HEK293 (cell line): ENCODE results near the gene WASF3.

Experiments used
- CTCF ChIA-PET: fragments of 350-600 bp; formaldehyde crosslinking; extraction: SDS; loops from one replicate; lab custom pipeline; 2021; ENCODE audit warnings: antibody characterized with exemption; lab: Yijun Ruan, JAX
- POLR2A ChIA-PET: fragments of 300-600 bp; formaldehyde crosslinking; extraction: SDS; loops from one replicate; lab custom pipeline; 2020; ENCODE audit warnings: antibody characterized with exemption, inconsistent platforms; lab: Yijun Ruan, JAX
- H3K27ac ChIP-seq: fragments of 200-500 bp; sonication (Bioruptor generic); 2 replicates; pipeline ENCODE4 v1.5.1; 2014; ENCODE audit warnings: low read depth, low read length, control low read depth, inconsistent platforms; ENCODE audit errors: extremely low read depth
- H3K36me3 ChIP-seq, 2 experiments: fragments of 200-500 bp in 1 of 2; sonication (Bioruptor generic) in 1 of 2; 1 replicate in 1 of 2; 2 replicates in 1 of 2; pipeline ENCODE4 v1.5.1; 2014 to 2017; ENCODE audit warnings: inconsistent platforms in 2 of 2, low read length in 2 of 2; ENCODE audit not compliant: control insufficient read depth in 2 of 2, insufficient read depth in 1 of 2
- H3K4me1 ChIP-seq: fragments of 200-500 bp; sonication (Bioruptor generic); 2 replicates; pipeline ENCODE4 v1.5.1; 2014; ENCODE audit warnings: mild to moderate bottlenecking, low read length, inconsistent platforms; ENCODE audit not compliant: control insufficient read depth, insufficient read depth
- H3K4me3 ChIP-seq: 2 replicates; pipeline ENCODE4 v1.5.1; 2011; ENCODE audit warnings: low read depth, mild to moderate bottlenecking, control low read depth, low read length, moderate library complexity
- H3K9me3 ChIP-seq: fragments of 200-500 bp; sonication (Bioruptor generic); 2 replicates; pipeline ENCODE4 v1.5.1; 2014; ENCODE audit warnings: low read depth, low read length, inconsistent platforms; ENCODE audit not compliant: control insufficient read depth, insufficient read depth
- BCL11A ChIP-seq: fragments of 450-650 bp; formaldehyde crosslinking; IDR thresholded peaks from 2 replicates; pipeline ENCODE4 v1.5.1; 2016; ENCODE audit warnings: low read depth, missing biosample characterization, missing genetic modification characterization
- IKZF3 ChIP-seq: fragments of 450-650 bp; IDR thresholded peaks from 2 replicates; pipeline ENCODE4 v1.5.0; 2018; ENCODE audit warnings: missing biosample characterization, mild to moderate bottlenecking, missing genetic modification characterization, moderate library complexity
- KLF8 ChIP-seq: fragments of 450-650 bp; formaldehyde crosslinking; IDR thresholded peaks from 2 replicates; pipeline ENCODE4 v1.5.1; 2016; ENCODE audit warnings: missing biosample characterization, missing genetic modification characterization
- OVOL3 ChIP-seq: fragments of 450-650 bp; formaldehyde crosslinking; IDR thresholded peaks from 2 replicates; pipeline ENCODE4 v1.5.1; 2016; ENCODE audit warnings: missing biosample characterization, missing genetic modification characterization
- PRDM1 ChIP-seq: fragments of 450-650 bp; formaldehyde crosslinking; IDR thresholded peaks from 2 replicates; pipeline ENCODE4; 2016; ENCODE audit warnings: missing biosample characterization, missing genetic modification characterization
- SP7 ChIP-seq: fragments of 450-650 bp; formaldehyde crosslinking; IDR thresholded peaks from 2 replicates; pipeline ENCODE4 v1.5.1; 2016; ENCODE audit warnings: missing biosample characterization, missing genetic modification characterization
- ZNF112 ChIP-seq: fragments of 450-650 bp; formaldehyde crosslinking; IDR thresholded peaks from 2 replicates; pipeline ENCODE4 v1.5.0; 2017; ENCODE audit warnings: missing biosample characterization, missing genetic modification characterization
- ZNF175 ChIP-seq: fragments of 450-650 bp; formaldehyde crosslinking; IDR thresholded peaks from 2 replicates; pipeline ENCODE4 v1.5.1; 2016; ENCODE audit warnings: missing biosample characterization, missing genetic modification characterization
- ZNF223 ChIP-seq: fragments of 450-650 bp; formaldehyde crosslinking; IDR thresholded peaks from 2 replicates; pipeline ENCODE4 v1.5.1; 2016; ENCODE audit warnings: missing biosample characterization, missing genetic modification characterization
- ZNF426 ChIP-seq: fragments of 450-650 bp; formaldehyde crosslinking; IDR thresholded peaks from 2 replicates; pipeline ENCODE4 v1.5.1; 2017; ENCODE audit warnings: missing biosample characterization, missing genetic modification characterization, mild to moderate bottlenecking, inconsistent platforms, moderate library complexity
- ZNF558 ChIP-seq: fragments of 450-650 bp; formaldehyde crosslinking; IDR thresholded peaks from 2 replicates; pipeline ENCODE4 v1.5.1; 2016; ENCODE audit warnings: missing biosample characterization, missing genetic modification characterization
- ZNF623 ChIP-seq: fragments of 450-650 bp; formaldehyde crosslinking; IDR thresholded peaks from 2 replicates; pipeline ENCODE4 v1.5.1; 2016; ENCODE audit warnings: missing biosample characterization, missing genetic modification characterization
- ZNF76 ChIP-seq: fragments of 450-650 bp; formaldehyde crosslinking; IDR thresholded peaks from 2 replicates; pipeline ENCODE4; 2016; ENCODE audit warnings: low read depth, missing biosample characterization, missing genetic modification characterization, borderline replicate concordance
- ZNF843 ChIP-seq: fragments of 450-650 bp; formaldehyde crosslinking; IDR thresholded peaks from 2 replicates; pipeline ENCODE4 v1.5.1; 2016; ENCODE audit warnings: missing biosample characterization, missing genetic modification characterization
- ZXDB ChIP-seq: fragments of 450-650 bp; formaldehyde crosslinking; IDR thresholded peaks from 2 replicates; pipeline ENCODE4 v1.5.1; 2016; ENCODE audit warnings: missing biosample characterization, missing genetic modification characterization
- TF ChIP-seq, protein P1 (sequence below): fragments of 450-650 bp; formaldehyde crosslinking; IDR thresholded peaks from 2 replicates; pipeline ENCODE4; 2016; ENCODE audit warnings: missing biosample characterization, missing genetic modification characterization
- TF ChIP-seq, protein P2 (sequence below): fragments of 450-650 bp; formaldehyde crosslinking; IDR thresholded peaks from 2 replicates; pipeline ENCODE4 v1.5.1; 2016; ENCODE audit warnings: missing biosample characterization, missing genetic modification characterization
- TF ChIP-seq, protein P3 (sequence below): fragments of 450-650 bp; formaldehyde crosslinking; IDR thresholded peaks from 2 replicates; pipeline ENCODE4 v1.5.1; 2017; ENCODE audit warnings: missing biosample characterization, missing genetic modification characterization
- TF ChIP-seq, protein P4 (sequence below): fragments of 450-650 bp; formaldehyde crosslinking; IDR thresholded peaks from 2 replicates; pipeline ENCODE4 v1.5.1; 2016; ENCODE audit warnings: missing biosample characterization, missing genetic modification characterization, borderline replicate concordance
- TF ChIP-seq, protein P5 (sequence below): fragments of 450-650 bp; formaldehyde crosslinking; IDR thresholded peaks from 2 replicates; pipeline ENCODE4 v1.5.1; 2016; ENCODE audit warnings: missing biosample characterization, missing genetic modification characterization
- TF ChIP-seq, protein P6 (sequence below): fragments of 450-650 bp; formaldehyde crosslinking; conservative IDR thresholded peaks from 2 replicates; pipeline ENCODE4 v1.5.1; 2016; ENCODE audit warnings: low read depth, missing biosample characterization, missing genetic modification characterization
- TF ChIP-seq, protein P7 (sequence below): fragments of 450-650 bp; formaldehyde crosslinking; IDR thresholded peaks from 2 replicates; pipeline ENCODE4 v1.5.1; 2016; ENCODE audit warnings: missing biosample characterization, missing genetic modification characterization

Gene WASF3

DNA sequence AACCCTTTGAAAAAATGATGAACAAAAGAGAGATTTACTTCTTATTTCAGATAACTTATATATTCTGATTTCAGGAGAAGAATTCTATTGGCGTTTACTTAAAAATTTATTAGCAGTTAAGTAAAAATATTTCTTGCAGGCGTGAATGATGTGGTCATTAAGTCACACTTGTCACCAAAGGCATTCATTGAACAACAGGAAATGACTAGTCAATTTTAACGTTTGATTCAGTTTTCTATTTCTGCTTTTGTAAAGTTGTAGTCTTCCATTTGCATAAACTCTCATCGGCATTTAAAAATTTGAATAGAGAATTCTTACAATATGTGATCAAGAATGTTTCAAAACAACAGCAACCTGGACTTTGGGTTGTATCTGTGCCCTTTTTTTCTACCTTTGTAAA, 119.7 kb downstream of the WASF3 start:
- H3K27ac ChIP-seq: no peak overlapping the region
- ChIA-PET CTCF (no interaction called here), POLR2A (no interaction called here)
- TF ChIP-seq ZNF843: no peak
- no peak for TF ChIP-seq IKZF3 (tag by site-specific recombination)
- TF ChIP-seq, protein P1, sequence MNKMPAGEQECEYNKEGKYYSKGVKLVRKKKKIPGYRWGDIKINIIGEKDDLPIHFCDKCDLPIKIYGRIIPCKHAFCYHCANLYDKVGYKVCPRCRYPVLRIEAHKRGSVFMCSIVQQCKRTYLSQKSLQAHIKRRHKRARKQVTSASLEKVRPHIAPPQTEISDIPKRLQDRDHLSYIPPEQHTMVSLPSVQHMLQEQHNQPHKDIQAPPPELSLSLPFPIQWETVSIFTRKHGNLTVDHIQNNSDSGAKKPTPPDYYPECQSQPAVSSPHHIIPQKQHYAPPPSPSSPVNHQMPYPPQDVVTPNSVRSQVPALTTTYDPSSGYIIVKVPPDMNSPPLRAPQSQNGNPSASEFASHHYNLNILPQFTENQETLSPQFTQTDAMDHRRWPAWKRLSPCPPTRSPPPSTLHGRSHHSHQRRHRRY (tag by site-specific recombination): no peak
- no peak for TF ChIP-seq ZNF558 (tag by site-specific recombination)
- TF ChIP-seq, protein P2, sequence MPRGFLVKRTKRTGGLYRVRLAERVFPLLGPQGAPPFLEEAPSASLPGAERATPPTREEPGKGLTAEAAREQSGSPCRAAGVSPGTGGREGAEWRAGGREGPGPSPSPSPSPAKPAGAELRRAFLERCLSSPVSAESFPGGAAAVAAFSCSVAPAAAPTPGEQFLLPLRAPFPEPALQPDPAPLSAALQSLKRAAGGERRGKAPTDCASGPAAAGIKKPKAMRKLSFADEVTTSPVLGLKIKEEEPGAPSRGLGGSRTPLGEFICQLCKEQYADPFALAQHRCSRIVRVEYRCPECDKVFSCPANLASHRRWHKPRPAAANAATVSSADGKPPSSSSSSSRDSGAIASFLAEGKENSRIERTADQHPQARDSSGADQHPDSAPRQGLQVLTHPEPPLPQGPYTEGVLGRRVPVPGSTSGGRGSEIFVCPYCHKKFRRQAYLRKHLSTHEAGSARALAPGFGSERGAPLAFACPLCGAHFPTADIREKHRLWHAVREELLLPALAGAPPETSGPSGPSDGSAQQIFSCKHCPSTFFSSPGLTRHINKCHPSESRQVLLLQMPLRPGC: no peak
- TF ChIP-seq, protein P3, sequence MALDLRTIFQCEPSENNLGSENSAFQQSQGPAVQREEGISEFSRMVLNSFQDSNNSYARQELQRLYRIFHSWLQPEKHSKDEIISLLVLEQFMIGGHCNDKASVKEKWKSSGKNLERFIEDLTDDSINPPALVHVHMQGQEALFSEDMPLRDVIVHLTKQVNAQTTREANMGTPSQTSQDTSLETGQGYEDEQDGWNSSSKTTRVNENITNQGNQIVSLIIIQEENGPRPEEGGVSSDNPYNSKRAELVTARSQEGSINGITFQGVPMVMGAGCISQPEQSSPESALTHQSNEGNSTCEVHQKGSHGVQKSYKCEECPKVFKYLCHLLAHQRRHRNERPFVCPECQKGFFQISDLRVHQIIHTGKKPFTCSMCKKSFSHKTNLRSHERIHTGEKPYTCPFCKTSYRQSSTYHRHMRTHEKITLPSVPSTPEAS (tag by site-specific recombination): no peak
- no peak for TF ChIP-seq ZNF426 (tag by site-specific recombination)
- TF ChIP-seq, protein P4, sequence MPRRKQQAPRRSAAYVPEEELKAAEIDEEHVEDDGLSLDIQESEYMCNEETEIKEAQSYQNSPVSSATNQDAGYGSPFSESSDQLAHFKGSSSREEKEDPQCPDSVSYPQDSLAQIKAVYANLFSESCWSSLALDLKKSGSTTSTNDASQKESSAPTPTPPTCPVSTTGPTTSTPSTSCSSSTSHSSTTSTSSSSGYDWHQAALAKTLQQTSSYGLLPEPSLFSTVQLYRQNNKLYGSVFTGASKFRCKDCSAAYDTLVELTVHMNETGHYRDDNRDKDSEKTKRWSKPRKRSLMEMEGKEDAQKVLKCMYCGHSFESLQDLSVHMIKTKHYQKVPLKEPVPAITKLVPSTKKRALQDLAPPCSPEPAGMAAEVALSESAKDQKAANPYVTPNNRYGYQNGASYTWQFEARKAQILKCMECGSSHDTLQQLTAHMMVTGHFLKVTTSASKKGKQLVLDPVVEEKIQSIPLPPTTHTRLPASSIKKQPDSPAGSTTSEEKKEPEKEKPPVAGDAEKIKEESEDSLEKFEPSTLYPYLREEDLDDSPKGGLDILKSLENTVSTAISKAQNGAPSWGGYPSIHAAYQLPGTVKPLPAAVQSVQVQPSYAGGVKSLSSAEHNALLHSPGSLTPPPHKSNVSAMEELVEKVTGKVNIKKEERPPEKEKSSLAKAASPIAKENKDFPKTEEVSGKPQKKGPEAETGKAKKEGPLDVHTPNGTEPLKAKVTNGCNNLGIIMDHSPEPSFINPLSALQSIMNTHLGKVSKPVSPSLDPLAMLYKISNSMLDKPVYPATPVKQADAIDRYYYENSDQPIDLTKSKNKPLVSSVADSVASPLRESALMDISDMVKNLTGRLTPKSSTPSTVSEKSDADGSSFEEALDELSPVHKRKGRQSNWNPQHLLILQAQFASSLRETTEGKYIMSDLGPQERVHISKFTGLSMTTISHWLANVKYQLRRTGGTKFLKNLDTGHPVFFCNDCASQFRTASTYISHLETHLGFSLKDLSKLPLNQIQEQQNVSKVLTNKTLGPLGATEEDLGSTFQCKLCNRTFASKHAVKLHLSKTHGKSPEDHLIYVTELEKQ: no peak
- TF ChIP-seq, protein P5, sequence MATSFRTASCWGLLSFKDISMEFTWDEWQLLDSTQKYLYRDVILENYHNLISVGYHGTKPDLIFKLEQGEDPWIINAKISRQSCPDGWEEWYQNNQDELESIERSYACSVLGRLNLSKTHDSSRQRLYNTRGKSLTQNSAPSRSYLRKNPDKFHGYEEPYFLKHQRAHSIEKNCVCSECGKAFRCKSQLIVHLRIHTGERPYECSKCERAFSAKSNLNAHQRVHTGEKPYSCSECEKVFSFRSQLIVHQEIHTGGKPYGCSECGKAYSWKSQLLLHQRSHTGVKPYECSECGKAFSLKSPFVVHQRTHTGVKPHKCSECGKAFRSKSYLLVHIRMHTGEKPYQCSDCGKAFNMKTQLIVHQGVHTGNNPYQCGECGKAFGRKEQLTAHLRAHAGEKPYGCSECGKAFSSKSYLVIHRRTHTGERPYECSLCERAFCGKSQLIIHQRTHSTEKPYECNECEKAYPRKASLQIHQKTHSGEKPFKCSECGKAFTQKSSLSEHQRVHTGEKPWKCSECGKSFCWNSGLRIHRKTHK (tag by site-specific recombination): no peak
- TF ChIP-seq ZNF223: no peak
- 0 out of 2 replicates have a peak, but pooled peaks cover 2% of the 10 kb centered on the region for H3K4me1 ChIP-seq
- no peak overlapping the region for H3K4me3 ChIP-seq
- peaks cover 0 to 28% of the 10 kb centered on the region in 2 experiments; a peak in 1 of 3 replicates for H3K36me3 ChIP-seq
- H3K9me3 ChIP-seq: no peaks in the 10 kb centered on the region

DNA sequence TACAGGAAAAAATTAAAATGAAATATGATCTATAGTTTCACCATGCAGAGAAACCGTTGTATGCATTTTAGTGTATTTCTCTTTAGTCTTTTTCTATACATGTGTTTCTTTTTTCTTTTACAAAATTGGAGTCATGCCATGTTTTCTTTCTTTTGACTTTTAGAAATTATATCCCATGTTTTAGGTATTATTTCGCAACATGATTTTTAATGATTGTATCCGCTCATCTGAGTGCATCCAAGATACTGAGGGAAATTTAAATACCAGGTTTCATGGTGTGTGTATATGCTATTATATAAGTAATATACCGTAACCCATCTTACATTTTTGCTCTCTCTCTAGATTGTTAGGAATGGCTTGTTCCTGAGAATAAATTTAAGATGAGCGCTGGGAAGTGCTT, 120.8 kb downstream of the WASF3 start:
- POLR2A ChIA-PET: no interaction called here
- no peak overlapping the region for H3K27ac ChIP-seq
- CTCF ChIA-PET: interaction anchor here (0.9 kb wide), 1 partner anchor 20 kb away, joined by 3 read pairs; no protein-coding TSS in a partner anchor
- no peak for TF ChIP-seq ZNF76 (tag by site-specific recombination)
- no peak for TF ChIP-seq ZNF175 (tag by site-specific recombination)
- TF ChIP-seq ZNF623 (tag by site-specific recombination): no peak
- TF ChIP-seq BCL11A (tag by site-specific recombination): no peak
- TF ChIP-seq SP7 (tag by site-specific recombination): no peak
- no peak for TF ChIP-seq KLF8 (tag by site-specific recombination)
- TF ChIP-seq ZXDB (tag by site-specific recombination): no peak
- TF ChIP-seq, protein P6, sequence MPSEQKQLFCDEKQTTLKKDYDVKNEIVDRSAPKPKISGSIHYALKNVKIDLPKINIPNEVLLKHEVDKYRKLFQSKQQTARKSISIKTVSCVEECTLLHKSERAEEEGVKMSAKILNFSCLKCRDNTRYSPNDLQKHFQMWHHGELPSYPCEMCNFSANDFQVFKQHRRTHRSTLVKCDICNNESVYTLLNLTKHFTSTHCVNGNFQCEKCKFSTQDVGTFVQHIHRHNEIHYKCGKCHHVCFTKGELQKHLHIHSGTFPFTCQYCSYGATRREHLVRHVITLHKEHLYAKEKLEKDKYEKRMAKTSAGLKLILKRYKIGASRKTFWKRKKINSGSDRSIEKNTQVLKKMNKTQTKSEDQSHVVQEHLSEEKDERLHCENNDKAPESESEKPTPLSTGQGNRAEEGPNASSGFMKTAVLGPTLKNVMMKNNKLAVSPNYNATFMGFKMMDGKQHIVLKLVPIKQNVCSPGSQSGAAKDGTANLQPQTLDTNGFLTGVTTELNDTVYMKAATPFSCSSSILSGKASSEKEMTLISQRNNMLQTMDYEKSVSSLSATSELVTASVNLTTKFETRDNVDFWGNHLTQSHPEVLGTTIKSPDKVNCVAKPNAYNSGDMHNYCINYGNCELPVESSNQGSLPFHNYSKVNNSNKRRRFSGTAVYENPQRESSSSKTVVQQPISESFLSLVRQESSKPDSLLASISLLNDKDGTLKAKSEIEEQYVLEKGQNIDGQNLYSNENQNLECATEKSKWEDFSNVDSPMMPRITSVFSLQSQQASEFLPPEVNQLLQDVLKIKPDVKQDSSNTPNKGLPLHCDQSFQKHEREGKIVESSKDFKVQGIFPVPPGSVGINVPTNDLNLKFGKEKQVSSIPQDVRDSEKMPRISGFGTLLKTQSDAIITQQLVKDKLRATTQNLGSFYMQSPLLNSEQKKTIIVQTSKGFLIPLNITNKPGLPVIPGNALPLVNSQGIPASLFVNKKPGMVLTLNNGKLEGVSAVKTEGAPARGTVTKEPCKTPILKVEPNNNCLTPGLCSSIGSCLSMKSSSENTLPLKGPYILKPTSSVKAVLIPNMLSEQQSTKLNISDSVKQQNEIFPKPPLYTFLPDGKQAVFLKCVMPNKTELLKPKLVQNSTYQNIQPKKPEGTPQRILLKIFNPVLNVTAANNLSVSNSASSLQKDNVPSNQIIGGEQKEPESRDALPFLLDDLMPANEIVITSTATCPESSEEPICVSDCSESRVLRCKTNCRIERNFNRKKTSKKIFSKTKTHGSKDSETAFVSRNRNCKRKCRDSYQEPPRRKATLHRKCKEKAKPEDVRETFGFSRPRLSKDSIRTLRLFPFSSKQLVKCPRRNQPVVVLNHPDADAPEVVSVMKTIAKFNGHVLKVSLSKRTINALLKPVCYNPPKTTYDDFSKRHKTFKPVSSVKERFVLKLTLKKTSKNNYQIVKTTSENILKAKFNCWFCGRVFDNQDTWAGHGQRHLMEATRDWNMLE: no peak
- no peak for TF ChIP-seq ZNF112 (tag by site-specific recombination)
- no peak for TF ChIP-seq PRDM1 (tag by site-specific recombination)
- TF ChIP-seq, protein P7, sequence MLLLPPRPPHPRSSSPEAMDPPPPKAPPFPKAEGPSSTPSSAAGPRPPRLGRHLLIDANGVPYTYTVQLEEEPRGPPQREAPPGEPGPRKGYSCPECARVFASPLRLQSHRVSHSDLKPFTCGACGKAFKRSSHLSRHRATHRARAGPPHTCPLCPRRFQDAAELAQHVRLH (tag by site-specific recombination): no peak
- no peak for TF ChIP-seq OVOL3 (tag by site-specific recombination)

More for the DNA sequence above, 120.8 kb downstream of the WASF3 start:
- Histone ChIP-seq H3K36me3 (peaks cover 0 to 38% of the 10 kb centered on the region in 2 experiments; a peak in 2 of 3 replicates), H3K4me3 (no peak overlapping the region), H3K4me1 (0 out of 2 replicates have a peak, but pooled peaks cover 2% of the 10 kb centered on the region), H3K9me3 (no peaks in the 10 kb centered on the region)
